NCI-H82 treated with DMSO at 0.1 percent for 48 hours (cell line): ENCODE results near the gene LBX2.

Source experiments
- DNase-seq: peaks from one replicate; lab custom pipeline; 2025; ENCODE audit not compliant: unreplicated experiment; lab: John Stamatoyannopoulos, UW

Gene LBX2, protein sequence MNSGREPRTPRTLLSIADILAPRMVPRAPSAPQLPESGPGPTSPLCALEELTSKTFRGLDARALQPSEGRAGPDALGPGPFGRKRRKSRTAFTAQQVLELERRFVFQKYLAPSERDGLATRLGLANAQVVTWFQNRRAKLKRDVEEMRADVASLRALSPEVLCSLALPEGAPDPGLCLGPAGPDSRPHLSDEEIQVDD

DNA sequence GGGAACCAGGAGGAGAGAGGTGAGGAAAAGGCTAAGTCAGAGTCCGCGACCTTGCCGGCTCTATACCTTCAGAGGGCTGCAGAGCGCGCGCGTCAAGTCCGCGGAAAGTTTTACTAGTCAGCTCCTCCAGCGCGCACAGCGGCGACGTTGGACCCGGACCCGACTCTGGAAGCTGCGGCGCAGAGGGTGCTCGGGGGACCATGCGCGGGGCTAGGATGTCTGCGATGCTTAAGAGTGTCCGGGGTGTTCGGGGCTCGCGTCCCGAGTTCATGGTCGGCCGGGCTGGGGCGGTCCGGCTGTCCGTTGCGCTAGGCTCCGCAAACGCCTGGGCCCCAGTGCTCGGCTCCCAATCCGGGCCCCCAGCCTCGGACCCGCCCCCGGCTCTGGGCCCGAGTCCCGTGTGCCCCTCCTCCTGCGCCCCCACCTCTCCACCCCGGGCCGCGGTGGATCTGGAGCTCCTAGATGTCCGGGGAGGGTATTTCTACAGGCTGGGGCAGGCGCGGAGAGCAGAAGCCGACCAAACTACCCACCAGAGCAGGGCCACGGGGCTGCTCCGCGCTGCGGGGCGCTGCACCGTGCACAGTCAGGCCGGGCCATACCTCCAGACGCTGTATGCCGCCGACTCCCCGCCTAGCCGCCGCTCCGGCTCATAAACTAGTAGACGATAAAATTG, at the start of gene LBX2:
LBX2 (minus strand) TSS at position 337 of the 673 bp plus-strand sequence; CDS start at position 271, 66 bp downstream.
- no peak for DNase-seq

DNA sequence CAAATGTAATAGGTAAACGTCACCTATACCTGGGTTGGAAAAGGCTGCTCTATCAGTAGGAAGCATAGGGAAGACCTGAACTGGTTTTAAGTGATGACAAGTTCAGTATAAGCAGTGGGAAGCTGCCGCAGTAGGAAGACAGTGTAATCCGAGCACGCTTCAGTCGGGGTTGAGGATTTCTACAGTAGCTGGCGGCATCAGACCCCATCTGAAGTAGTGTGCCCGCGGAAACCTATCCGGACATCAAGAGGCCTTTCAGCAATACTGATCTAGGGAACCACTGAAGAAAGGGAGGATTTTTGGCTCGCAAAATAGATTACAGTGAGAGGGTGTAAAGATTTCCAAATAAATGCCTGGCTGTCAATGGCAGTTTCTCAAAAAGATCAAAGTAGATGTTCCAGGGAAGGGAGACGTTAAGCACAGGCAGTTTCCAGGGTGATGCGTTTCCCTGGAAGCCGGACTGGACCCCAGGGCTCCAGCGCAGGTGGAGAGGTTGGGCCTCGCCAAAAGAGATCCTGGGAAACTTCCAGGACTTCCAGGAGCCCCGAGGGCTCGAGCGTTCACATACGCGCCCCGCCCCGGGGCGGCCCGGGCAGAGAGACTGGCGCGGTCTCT, 49.0 kb upstream of the LBX2 start:
- peak; percentile 81 for DNase-seq

DNA sequence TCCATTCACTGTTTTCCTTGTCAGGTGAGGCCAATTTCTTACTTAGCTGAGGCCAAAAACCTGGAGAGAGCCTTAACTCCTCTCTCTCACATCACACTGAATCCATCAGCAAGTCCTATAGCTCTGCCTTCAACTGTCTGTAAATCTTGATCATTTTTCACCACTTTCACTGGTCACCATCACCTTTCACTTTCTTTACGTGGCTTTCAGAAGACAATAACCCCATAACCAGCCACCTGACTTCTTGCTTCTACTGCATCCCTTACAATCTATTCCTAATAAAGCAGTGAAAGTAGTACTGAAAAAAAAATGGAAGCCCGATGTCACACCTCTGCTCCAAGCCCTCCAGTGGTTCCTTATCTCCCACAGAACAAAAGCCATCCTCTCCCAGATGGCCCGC, 46.6 kb upstream of the LBX2 start:
- DNase-seq, result no peak

DNA sequence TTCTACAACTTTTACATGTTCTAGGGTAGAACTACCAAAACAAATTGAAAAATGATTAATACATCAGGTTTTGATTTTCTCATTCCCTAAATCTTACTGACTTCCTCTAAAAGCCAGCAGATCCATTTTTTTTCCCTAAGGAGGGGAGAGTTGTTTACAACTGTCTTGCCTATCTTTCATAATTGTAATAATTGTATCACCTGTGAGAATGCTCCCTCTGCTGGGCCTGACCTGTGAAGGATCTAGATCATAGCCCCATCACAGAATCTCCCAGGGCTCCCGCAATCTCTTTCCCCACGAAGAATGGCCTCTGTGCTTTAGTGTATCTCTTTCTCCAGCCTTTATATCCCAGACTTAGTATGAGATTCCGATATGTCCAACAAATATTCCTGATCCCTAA, 45.2 kb upstream of the LBX2 start:
- DNase-seq, result no peak

DNA sequence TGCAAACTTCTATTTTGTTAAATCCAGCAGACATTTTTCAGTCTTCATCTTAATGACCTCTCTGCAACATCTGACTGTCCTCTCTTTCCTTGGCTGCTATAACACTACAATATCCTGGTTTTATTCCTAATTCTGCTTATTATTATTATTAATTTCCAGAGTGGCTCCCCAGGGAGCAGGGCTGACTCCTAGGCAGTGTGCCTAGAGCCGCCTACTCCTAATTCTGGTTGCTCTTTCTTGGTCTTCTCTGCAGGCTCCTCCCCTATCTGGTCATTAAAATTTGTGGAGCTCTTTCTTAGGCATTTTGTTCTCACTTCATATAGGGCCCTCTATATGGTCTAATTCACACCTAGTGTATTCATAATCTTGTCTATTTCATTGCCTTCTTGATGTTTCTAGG, 43.6 kb upstream of the LBX2 start:
- DNase-seq, result no peak

DNA sequence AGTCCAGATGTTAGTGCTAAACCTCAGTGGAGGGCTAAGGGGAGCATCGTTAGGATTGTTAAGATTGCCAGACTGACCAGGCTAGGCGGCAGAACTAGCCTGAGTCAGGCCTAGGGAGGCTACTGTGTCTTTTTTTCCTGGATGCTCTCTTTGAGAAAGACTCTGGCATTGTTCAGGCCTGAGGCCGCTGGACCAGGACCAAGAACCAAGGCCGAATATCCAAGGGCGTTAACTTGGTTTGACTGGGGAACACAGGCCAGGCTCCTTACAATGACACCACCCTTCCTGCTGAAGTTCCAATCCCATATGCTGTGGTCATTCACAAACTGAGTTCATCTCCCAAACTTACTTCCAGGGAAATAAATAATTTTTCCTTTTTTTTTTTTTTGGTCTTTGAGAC, 40.9 kb upstream of the LBX2 start:
- no peak for DNase-seq

DNA sequence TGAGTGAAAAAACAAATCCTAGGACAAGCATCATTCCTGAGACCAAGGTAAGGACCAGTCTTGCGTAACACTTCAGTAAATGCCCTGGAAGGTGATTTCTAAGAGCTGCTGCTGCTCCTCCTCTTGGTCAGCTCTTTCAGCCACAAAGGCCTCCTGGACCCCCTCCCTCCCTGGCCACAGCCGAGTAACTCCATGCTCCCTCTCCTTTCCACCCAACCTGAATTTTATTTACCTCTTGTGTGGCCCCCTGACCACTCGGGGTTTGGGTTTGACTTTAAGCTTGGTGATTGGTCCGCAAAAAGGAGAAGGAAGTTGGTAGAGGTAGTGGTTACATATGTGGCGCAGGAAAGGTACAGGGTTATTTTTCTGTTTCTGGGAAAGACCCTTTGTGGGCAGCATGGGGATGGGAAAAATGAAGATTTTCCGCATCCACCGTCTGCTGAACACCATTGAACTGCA, 39.5 kb upstream of the LBX2 start:
- DNase-seq, result no peak

DNA sequence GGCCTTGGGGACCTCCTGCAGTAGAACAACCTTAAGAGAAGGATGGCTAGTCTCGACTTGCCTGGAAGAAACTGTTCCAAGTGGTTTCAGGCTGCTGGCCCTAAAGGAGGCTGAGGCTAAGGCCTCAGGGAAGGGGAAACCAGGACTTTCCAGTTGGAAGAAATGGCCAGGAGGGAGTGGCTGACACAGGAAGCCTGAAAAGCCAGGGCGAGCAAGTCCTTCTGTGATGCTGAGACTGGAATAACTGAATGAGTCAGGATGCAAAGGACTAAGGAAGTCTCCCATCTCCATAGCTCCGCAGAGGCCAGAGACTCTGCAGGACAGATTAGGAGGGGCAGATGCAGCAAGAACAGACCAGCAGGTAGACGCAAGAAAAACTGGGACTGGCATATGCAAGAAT, 37.7 kb upstream of the LBX2 start:
- no peak for DNase-seq

DNA sequence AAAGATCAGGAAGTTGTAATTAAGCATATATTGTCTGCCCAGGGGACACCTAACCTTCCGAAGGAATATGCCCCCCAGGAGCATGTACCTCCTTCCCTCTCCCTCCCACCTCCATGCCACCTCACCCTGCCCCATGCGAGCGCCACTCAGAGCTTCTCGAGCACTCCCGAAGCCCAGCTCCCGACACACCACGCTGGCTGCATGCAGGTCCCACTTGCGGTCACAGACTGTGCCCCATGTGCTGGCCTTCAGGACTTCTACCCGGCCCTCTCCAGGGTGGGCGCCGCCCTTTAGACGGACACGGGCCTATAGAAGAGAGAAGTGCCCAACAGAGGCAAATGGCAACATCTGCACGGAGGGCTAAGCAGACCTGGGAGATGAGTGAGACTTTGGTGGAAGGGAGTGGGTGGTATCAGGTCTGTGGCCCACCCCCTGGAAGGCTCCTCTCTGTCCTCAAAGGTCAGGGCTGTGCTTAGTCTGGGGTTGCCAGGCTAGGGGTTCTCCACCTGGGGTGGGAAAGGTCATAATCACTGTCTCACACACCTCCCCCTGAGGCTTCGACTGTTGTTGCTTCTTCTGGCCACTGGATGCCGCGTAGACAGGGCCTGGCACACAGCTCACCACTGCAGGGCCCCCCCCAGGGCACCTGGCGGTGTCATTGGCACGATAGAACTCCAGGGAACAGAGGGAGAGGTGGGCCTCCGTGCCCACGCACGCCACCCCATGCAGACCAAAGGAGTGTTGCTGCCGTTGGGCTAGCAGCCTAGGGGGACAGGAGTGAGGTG, 37.0 kb upstream of the LBX2 start:
- no peak for DNase-seq

DNA sequence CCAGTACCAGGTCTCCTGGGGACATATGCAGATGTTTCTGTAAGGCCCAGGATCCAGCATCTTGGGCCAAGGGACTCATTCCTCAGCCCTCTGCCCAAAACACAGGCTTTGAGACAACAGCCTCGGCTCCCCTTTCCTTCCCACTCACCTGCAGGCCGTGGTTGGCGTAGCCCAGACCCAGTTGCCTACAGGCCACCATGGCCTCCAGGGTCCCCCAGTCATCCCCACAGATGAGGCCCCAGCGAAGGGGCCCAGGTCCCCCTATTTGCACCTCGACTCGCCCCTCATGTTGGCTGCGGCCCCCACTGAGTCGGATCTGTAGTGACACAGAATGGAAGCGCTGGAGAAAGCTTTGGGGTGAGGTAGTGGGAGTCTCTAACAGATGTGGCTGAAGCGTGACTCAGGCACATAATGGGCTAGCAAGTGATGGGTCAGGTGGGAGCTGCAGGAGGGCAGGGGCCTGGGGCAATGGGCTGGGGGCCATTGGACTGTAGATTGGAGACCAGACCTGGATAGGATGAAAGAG, 36.1 kb upstream of the LBX2 start:
- no peak for DNase-seq

DNA sequence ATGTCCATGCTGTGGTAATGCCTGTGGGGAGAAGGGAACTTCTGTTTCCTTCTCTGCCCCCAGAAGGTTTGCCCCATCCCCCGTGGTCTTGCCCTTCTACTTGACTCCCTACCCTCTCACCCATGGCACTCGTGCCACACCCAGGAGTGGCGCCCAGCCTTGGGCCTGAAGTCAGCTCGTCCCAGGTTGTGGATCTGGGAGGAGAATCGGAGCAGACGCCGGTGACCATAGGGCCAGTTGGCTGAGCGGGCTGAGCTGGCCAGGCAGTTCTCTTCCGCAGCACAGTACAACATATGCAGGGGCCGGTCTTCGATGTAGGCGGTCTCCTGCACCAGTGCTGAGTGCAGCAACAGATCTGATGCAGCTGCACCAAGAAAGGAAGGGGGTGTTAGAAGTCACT, 35.0 kb upstream of the LBX2 start:
- no peak for DNase-seq

DNA sequence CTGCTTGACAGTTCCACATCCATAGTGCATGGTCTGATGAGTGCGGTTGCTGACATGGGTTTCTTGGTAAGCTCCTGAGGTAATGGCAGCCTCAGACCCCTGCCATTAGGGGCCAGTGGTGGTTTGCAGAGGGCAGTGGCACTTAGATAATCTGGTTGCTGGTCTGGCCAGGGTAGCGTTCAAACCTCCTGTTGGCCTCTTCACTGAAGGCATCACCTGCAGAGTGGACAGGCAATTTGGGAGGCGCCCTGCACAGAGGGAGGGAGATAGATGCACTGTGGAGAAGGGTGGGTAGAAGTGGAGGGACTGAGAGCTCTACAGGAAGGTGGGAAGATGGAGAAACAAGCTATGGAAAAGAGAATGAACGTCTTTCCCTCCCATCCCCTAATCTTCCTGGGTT, 34.1 kb upstream of the LBX2 start:
- DNase-seq, result no peak

DNA sequence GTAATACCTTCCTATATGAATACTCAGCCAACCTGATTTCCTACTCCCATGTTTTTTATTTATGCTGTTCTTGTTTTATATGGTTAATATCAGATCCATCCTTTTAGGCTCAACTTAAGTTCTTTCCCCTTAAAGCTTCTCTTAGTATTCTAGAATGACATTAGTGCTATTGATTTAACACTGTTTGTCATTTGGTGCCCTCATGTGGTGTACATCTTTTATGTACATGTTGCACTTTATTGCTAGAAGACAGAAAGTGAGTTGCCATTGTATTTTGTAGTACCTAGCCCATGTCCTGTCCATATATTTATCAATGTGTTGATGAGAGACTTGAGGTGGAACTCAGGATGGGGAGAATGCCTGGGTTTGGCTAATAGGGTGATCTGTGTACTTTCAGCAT, 32.8 kb upstream of the LBX2 start:
- DNase-seq, result peak; percentile 47

DNA sequence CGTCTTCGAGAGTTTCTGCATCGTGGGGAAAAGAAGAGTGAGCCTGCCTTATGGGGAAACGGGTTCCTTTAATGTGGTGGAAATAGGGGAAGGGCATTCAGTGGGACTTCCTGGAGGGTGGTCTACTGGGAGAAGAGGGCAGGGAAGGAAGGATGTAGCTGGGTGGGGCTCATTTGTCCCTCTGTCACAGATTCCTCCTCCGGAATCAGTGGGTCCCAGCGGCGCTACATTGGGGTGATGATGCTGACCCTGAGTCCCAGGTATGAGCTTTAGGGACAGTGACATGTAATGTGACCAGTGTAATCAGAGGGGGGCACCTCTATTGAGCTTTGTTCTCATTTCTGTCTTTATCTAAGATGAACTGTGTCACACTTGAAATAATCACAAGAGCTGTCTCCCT, 32.3 kb upstream of the LBX2 start:
- DNase-seq, result no peak

DNA sequence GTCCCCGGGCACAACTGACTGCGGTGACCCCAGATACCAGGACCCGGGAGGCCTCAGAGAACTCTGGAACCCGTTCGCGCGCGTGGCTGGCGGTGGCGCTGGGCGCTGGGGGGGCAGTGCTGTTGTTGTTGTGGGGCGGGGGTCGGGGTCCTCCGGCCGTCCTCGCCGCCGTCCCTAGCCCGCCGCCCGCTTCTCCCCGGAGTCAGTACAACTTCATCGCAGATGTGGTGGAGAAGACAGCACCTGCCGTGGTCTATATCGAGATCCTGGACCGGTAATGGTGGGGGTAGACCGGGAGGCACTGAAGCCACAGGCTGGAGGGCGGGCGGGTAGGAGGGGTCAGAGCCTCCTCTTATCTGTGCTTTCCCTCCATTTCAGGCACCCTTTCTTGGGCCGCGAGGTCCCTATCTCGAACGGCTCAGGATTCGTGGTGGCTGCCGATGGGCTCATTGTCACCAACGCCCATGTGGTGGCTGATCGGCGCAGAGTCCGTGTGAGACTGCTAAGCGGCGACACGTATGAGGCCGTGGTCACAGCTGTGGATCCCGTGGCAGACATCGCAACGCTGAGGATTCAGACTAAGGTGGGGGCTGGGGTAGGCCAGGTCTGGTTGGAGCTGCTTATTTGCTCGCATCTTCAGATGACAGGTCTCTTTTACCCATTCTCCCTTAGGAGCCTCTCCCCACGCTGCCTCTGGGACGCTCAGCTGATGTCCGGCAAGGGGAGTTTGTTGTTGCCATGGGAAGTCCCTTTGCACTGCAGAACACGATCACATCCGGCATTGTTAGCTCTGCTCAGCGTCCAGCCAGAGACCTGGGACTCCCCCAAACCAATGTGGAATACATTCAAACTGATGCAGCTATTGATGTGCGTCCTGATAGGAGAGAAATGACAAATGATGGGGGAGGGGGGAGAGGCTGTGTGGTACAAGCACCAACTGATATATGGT, 31.1 kb upstream of the LBX2 start:
- DNase-seq, result no peak

DNA sequence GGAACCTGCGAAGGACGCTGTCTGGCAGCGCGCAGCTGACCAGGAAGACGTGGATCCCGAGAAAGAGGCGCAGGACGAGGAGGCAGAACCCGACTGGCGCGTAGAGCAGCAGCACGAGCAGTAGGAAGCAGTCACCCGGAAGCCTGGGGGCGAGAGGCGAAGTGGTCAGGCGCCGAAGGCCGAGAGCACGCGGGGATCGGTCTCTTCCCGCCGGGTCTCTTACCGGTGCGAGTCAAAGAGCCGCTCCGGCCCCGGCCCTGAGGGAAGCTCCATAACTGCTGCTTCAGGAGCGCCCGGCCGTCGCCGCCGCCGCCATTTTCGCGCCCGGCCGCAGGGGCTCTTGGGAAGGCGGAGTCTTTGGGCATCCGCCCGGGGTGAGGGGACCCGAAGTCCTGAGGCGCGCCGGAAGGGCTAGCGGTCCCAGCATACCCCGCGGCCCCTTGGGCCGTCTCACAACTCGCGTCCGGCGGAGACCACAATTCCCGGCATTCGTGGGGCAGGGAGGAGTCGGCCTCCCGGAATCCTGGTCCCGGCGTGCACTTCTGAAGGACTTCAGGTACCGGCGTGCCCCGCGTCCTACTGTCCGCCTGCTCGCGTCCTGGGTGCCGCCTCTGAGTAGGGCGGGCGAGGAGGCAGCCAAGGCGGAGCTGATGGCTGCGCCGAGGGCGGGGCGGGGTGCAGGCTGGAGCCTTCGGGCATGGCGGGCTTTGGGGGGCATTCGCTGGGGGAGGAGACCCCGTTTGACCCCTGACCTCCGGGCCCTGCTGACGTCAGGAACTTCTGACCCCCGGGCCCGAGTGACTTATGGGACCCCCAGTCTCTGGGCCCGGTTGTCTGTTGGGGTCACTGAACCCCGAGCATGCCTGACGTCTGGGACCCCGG, 30.2 kb upstream of the LBX2 start, which contains the start of the genes AUP1 and HTRA2:
AUP1 (minus strand) TSS at position 350 of the 882 bp plus-strand sequence; CDS start at position 273, 77 bp downstream.
HTRA2 (plus strand) TSS at position 577 of the 882 bp plus-strand sequence; CDS start at position 651, 74 bp downstream.
- DNase-seq, result peak; percentile 94

DNA sequence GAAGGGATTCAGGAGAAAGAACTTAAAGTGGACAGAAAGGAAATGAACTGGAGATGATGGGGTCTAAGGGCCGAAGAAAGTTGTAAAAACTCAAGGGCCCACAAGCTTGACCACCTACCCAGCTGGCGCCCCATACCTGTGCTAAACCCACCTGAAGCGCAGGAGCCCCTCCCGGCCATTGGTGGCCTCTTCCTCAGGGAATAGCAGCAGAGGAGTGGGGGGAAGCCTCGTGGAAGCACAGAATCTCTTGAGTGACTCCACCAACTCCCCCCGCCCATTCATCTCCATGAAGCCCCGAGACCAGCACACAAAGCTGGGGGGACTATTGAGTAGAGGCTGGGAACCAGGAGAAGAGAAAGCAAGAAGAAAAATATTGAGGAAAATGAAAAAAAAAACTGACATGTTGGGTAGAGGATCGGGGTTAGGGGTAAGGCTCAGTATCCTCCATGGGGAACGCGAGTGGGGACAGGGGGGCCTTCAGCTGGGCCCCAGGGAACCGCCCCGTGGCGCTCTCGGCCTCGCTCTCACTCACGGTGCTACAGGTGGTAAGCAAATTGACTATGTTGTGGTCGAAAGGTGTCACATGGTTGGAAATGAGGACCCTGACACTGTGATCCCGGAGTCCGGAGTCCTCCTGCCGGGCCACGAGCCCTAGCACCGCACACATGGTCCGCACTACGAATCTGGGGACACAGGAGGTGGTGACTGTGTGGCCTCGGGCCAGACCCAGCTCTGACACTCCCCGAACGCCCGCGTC, 29.4 kb upstream of the LBX2 start:
- DNase-seq, result no peak

DNA sequence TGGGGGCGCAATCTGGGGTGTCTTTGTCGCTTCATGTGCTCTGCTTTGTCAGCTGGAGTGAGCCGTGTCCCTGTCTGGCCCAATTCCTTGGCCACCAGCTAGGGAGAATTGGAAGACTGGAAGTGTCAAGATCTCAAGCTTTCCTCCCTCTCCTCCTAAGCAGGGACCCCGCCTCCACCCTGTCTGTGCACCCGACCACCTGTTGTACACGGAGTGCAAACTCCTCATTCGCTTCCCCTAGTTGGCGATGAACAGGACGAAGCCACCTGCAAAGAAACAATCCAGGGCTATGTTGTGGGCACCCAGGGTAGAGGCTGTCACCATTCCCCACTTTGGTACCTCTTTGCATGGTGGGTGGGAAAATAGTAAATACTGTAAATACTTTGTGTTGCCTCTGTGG, 28.3 kb upstream of the LBX2 start:
- no peak for DNase-seq
